ENCODE results near the gene APOD. TPM values are rescaled to one million over a fixed set of nuclear protein-coding genes. Genes with fewer than 3 reads are reported as not detected.

Gene APOD
- total RNA-seq, result 21.1 and 33.1 TPM in 2 replicates

GRCh38 chr3:195583831-195584542, at the start of gene APOD:
Gene APOD (minus strand): TSS chr3:195583940. CDS start chr3:195579461, 4,479 bp downstream.

GRCh38 chr3:195542698-195543499, 40.8 kb downstream of the APOD start, which contains the start of gene PPP1R2:
Gene PPP1R2 (minus strand): TSS chr3:195543325. CDS start chr3:195543025, 300 bp downstream.

Other genes with a start within 250 kb of the APOD start
- gene ACAP2, start 140.9 kb downstream of the APOD start, total RNA-seq, result 29.4 and 33.4 TPM in 2 replicates
- 18.6 and 49.7 TPM in 2 replicates for gene PPP1R2, start 40.6 kb downstream of the APOD start, total RNA-seq
- gene MUC20, start 137.0 kb upstream of the APOD start, total RNA-seq, result 0.26 TPM in 1 of 2 replicates, not detected in the other
- gene MUC4, start 228.0 kb upstream of the APOD start, total RNA-seq, result not detected in 2 replicates